ENCODE measurements around the gene GFER.

- no peak for TF ChIP-seq CHD4 (IDR thresholded peaks at IDR 0.05; ENCODE audit: insufficient read depth, insufficient replicate concordance, low read depth, low read length, poor library complexity, severe bottlenecking)
- no peak for TF ChIP-seq POLR2B (IDR thresholded peaks at IDR 0.05; ENCODE audit: low read depth, partially characterized antibody)
- no peak for TF ChIP-seq ZHX1 (conservative IDR thresholded peaks at IDR 0.05; ENCODE audit: low read length)
- TF ChIP-seq, protein P1, sequence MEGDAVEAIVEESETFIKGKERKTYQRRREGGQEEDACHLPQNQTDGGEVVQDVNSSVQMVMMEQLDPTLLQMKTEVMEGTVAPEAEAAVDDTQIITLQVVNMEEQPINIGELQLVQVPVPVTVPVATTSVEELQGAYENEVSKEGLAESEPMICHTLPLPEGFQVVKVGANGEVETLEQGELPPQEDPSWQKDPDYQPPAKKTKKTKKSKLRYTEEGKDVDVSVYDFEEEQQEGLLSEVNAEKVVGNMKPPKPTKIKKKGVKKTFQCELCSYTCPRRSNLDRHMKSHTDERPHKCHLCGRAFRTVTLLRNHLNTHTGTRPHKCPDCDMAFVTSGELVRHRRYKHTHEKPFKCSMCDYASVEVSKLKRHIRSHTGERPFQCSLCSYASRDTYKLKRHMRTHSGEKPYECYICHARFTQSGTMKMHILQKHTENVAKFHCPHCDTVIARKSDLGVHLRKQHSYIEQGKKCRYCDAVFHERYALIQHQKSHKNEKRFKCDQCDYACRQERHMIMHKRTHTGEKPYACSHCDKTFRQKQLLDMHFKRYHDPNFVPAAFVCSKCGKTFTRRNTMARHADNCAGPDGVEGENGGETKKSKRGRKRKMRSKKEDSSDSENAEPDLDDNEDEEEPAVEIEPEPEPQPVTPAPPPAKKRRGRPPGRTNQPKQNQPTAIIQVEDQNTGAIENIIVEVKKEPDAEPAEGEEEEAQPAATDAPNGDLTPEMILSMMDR (IDR thresholded peaks at IDR 0.05 in 2 of 3, conservative IDR thresholded peaks at IDR 0.05 in 1 of 3; ENCODE audit: insufficient read depth in 2 of 3, low read depth in 1 of 3, low read length in 3 of 3) = no peak
- no peak for TF ChIP-seq SREBF2 (CRISPR knock-in tag; IDR thresholded peaks at IDR 0.05)
- no peak for TF ChIP-seq THRB (CRISPR knock-in tag; conservative IDR thresholded peaks at IDR 0.05)
- TF ChIP-seq ELK3 (CRISPR knock-in tag; IDR thresholded peaks at IDR 0.05) = no peak
- TF ChIP-seq, protein P2, sequence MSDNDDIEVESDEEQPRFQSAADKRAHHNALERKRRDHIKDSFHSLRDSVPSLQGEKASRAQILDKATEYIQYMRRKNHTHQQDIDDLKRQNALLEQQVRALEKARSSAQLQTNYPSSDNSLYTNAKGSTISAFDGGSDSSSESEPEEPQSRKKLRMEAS (CRISPR knock-in tag; IDR thresholded peaks at IDR 0.05) = peak; percentile 26; the same call in 1 of the 2 replicates
- TF ChIP-seq MIER1 (IDR thresholded peaks at IDR 0.05; ENCODE audit: low read depth) = no peak
- TF ChIP-seq GABPB1 (CRISPR knock-in tag; IDR thresholded peaks at IDR 0.05) = peak; percentile 60
- TF ChIP-seq NR1H2 (CRISPR knock-in tag; IDR thresholded peaks at IDR 0.05) = no peak
- no peak for TF ChIP-seq HDAC2 (IDR thresholded peaks at IDR 0.05)
- TF ChIP-seq POLR2AphosphoS5 (IDR thresholded peaks at IDR 0.05; ENCODE audit: control insufficient read depth, insufficient read depth, low read depth, low read length) = no peak
These were observed 6.5 kb downstream of the GFER start for GRCh38 chr16:1990351-1991134.
